GM19193 (cell line): Measurements from ENCODE around the gene PTX4.
A peak's percentile ranks its signal among the peaks of the same experiment; 100 is the strongest.

Experiments
- POLR2A ChIP-seq: IDR thresholded peaks from 4 replicates; pipeline ENCODE4 v1.6.1; 2011; ENCODE audit not compliant: insufficient read depth, insufficient read length; ENCODE audit errors: extremely low read depth

PTX4 gene

DNA sequence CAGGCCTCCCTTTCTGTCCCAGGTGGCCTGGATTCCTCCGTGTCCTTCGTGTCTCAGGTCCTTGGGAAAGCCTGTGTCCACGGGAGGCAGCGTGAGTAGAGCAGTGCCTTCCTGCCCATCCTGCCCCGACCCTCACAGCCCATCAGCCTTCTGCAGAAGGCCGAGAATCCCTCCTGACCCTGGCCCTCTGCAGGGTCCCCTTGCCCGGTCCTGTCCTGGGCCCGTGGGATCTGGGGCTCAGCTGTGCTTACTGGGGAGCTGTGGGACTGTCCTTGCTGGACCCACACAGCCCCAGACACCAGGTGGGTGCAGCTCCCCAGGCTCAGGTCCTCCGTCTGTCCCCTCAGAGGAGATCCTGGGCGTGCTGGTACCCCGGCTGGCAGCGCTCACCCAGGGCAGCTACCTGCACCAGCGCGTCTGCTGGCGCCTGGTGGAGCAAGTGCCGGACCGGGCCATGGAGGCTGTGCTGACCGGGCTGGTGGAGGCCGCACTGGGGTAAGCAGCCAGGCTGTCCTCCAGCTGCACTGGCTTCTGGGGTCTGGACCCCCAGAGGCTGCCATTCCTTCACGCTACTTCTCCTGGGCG, 8.4 kb upstream of the PTX4 start:
- no peak for TF ChIP-seq POLR2A

DNA sequence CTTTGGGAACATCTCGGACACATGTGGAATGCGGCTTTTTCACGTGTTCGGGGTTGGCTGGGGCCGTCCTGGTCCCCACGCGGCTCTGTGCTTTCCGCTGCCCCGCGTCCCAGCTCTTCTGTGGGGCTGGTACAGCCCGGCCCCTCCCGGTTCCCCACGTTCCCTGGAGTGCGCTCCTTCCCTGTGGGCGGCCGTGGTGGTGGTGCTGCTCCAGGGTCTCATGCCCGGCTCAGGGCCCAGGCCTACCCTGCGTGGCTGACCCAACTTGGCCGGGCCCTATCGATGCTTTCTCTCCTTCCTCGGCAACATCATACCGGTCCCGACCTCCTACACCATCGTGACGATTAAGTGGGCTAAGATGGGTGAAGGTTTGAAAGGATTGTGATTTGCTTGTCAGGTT, 7.7 kb upstream of the PTX4 start:
- no peak for TF ChIP-seq POLR2A

DNA sequence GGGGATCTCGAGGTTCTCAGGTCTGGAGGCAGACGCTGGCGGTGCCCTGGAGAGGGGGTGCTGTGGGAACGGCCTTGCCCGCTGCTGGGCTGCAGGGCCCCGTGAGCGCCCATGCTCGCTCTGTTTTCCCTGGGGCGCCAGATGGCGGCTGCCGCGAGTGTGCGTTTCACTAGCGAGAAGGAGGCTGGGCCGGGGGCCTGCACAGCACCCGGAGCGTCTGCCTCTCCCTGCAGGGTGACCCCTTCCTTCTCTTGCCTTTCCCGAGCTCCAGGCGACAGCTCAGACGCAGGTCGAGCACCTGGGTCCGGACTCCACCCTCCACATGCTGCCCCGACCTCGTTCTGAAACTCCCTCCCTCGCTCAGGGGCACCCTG, 7.1 kb upstream of the PTX4 start:
- TF ChIP-seq POLR2A = no peak

DNA sequence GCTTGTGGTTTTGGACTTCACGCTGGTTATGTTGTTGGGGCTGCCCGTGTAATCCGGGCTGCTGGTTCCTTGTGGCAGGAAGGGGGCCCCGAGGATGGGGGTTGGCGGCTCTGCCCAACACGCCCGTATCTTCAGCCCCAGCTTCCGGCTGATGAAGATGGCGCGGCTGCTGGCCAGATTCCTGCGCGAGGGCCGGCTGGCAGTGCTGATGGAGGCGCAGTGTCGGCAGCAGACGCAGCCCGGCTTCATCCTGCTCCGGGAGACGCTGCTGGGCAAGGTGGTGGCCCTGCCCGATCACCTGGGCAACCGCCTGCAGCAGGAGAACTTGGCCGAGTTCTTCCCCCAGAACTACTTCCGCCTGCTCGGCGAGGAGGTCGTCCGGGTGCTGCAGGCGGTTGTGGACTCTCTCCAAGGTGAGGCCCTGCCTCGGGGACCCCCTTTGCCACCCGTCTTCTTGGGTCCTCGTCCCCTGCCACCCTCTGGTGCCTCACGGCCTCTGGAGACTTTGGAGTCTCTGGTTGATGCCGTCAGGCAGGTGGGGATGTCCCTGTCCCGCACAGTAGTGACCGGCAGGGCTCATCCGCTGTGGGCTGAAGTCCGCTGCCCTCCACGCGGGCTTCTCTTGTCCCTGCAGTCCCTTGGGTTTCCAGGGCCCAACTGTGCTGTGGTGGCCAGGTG, 6.6 kb upstream of the PTX4 start:
- no peak for TF ChIP-seq POLR2A

DNA sequence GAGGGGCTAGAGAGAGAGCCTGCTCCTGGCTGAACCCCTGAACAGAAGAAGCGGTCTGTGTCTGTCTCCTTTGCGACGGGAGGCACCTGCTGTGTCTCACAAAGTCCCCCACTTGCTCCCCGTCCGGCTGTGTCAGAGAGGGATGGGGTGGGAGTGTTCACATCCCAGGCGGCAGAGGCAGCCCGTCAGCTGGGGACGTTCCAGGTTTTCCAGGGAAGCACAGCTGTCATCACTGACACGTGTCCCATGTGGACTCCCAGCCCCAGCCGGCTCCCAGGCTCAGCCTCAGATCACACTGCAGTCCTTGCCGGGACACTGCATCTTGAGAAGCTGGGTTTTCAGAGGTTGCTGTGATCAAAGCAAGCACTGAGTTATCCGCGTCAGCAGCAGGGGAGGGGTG, 6.0 kb upstream of the PTX4 start:
- no peak for TF ChIP-seq POLR2A

DNA sequence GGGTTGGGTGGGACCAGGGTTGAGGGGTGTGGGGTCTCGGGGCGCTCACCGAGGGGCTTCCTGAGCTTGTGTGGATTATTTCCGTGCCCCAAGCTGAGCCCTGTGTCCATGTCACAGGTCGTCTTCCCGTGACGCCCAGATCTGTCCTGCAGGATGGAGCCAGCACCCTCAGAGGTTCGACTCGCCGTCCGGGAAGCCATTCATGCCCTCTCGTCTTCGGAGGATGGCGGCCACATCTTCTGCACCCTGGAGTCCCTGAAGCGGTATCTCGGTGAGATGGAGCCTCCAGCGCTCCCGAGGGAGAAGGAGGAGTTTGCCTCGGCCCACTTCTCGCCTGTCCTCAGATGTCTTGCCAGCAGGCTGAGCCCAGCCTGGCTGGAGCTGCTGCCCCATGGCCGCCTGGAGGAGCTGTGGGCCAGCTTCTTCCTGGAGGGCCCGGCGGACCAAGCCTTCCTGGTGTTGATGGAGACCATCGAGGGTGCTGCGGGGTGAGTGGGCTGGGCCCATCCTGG, 5.4 kb upstream of the PTX4 start:
- no peak for TF ChIP-seq POLR2A

DNA sequence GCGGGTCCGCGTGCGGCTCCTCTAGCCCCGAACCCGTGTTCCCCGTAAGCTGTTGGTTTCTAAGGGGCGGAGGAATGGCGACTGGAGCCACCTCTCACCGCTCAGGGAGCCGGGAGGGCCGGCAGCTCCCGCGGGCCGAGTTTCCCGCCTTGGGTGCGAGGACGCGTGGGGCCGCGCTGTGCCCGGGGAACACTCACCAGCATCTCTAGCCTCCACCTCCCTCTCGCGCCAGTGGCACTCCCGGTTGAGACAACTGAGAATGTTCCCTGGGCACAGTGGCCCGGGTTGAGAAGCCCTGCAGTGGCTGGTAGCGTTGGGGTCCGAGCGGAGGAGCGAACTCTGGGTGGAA, 5.0 kb upstream of the PTX4 start:
- TF ChIP-seq POLR2A = no peak

DNA sequence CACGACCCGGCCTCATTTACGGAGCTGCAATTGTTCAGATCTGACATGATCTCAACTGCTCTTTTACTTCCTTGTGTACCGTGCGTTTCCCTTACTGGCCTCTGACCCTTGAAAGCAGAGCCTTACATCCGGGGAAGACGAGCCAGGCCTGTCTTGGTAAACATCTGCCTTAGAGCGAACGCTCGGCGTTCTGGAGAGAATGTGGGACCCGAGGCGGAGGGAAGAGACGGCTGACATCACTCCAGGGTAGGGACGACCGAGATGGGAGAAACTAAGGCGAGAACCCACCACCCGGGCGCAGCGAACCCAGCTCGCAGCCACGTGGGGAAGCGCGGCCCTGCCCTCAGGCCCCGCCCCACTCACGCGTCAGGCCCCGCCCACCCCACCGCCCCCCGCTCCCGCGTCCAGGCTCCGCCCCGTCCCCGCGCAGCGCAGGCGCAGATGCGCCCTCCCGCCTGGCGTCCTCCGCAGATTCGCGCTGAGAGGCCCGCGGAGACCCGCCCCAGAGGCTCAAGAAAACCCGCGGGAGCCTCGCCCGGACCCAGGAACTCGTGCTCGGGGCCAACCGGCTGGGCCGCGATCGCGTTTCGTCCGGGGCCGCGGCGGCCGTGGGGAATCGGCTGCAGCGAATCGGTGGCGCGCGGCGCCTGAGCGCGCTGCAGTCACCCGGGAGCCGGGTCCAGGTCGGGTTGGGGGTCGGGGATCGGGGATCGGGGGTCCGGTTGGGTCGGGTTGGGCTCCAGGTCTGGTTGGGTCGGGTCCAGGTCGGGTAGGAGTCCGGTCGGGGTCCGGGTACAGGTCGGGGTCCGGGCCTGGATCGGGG, 4.4 kb upstream of the PTX4 start, which contains the start of gene TELO2:
TELO2 (plus strand) TSS at position 438 of the 823 bp plus-strand sequence. CDS start 922 bp downstream, outside the sequence.
- TF ChIP-seq POLR2A = peak; percentile 69

DNA sequence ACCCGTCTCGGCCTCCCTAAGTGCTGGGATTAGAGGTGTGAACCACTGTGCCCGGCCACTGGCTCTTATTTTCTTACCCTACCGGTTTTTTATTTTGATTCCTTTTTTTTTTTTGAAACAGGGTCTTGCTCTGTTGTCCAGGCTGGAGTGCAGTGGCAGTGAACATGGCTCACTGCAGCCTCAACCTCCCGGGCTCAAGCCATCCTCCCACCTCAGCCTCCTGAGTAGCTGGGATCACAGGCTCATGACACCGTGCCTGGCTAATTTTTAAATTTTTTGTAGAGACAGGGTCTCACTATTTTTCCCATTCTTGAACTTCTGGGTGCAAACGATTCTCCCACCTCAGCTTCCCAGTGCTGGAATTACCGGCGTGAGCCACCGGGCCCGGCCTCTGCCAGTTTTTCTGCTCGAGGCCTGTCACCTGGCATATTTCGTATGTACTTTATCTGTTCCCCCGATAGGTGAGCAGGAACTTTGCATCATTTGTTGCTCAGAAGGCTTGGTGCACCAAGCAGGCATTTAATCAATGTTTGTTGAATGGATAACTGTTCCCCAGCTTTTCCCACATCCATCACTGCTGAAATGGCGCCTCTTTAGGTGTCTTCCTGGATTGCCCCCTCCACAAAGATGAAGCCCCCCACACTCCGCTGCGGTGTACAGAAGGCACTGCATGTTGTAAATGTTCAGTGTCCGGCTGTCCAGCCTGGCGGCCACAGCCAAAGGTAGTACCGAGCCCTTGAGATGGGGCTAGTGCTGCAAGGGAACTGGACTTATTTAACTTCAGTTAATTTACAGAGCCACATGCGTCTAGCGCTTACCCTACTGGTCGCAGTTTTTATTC, 3.6 kb upstream of the PTX4 start:
- no peak for TF ChIP-seq POLR2A

DNA sequence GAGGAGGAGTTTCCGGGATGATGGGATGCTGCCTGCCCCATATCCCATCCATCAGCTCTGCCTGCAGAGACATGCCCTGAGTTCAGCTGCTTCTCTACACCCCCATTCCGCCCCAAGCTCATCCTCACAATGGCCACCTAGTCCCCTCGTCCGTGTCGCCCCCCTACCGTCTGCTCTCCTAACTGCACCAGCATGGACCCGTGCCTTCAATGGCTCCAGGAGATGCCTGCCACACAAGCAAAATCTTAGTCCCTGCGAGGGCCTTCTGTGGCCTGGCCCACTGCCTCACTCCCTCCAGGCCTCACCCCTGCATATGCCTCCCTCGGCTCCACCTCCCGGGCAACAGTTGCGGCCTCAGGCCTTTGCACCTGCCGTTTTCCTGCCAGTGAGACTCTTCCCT, 2.6 kb upstream of the PTX4 start:
- TF ChIP-seq POLR2A = no peak

DNA sequence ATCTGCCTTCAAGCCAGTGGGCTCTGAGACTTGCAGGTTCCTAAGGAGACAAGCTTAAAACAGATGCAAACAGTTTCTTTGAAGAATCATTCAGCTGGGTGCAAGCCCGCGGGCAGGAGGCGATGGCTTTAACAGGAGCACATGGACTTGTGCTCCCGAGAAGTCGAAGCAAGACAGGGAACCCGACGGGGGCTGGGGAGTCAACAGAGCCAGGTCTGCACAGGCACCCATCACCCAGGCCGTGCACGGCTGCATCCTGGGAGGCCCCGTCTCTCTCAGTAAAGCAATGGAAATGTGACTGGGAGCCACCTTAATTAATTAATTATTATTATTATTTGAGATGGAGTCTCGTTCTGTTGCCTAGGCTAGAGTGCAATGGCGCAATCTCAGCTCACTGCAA, 333 bp upstream of the PTX4 start:
- no peak for TF ChIP-seq POLR2A

DNA sequence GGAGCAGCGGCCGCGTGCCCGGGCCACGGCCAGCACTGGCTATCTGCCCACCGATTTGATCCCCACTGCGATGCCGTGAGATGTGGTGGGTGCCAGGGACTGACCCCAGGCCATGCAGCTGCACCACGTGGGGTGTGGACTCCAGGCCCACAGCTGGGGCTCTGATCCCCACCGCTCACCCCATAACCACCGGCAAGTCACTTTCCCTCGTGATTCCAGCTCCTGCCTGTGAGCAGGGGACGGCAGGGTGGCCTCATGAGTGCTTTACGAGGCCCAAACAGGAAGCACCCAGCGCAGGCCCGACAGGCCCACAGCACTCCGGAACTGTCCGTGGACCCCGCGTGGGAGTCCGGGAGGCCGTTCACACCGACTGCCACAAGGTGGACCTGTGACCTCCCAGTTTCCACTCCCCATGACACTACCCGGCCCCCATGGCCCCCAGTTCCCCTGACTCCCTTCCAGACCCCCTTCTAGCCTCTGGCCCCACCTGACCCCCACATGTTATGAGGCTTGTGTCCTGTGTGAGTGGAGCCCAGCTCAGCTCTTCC, 616 bp downstream of the PTX4 start:
- no peak for TF ChIP-seq POLR2A

DNA sequence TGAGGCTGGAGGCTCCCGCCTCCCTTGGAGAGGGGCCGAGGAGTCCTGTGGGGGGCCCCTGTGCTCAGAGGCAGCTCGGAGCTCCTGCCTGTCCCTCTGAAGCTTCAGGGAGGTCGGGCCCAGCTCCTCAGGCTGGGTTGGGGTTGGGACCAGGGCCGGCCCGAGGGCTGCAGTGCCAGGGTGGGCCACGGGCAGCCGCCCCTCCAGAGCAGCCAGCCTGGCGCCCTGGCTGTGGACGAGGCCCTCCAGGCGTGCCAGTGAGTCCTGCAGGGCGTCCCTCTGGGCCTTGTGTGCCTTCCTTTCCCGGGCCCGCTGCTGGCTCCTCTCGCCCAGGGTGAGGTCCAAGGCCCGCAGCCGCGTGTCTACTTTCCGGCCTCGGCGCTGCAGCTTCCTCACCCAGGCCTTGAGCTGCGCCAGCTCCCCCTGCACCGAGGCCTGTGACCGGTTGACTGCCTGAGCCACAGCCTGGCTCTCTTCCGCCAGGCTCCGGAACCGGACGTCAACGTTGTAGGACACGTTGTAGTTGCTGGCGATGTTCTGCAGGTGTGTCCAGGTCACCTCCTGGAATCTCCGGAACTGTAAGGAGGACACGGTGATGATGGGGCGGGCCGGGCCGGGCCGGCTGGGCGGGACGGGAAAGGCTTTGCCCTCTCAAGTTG, 1.2 kb downstream of the PTX4 start:
- TF ChIP-seq POLR2A = no peak
